A549 treated with RU486 at 1 μM for 4 hours (cell line): ENCODE measurements around the gene OR10X1. TPM values are rescaled to one million over a fixed set of nuclear protein-coding genes. Genes with fewer than 3 reads are reported as not detected.

ENCODE experiments used
- total RNA-seq: library from RNA; stranded (reverse); fragments of 200-300 nt; extraction: Qiagen RNA extraction; gene quantifications from 5 replicates; pipeline ENCODE4 v1.2.3, GENCODE V29; 2022; ENCODE audit warnings: low read depth

The OR10X1 gene, protein sequence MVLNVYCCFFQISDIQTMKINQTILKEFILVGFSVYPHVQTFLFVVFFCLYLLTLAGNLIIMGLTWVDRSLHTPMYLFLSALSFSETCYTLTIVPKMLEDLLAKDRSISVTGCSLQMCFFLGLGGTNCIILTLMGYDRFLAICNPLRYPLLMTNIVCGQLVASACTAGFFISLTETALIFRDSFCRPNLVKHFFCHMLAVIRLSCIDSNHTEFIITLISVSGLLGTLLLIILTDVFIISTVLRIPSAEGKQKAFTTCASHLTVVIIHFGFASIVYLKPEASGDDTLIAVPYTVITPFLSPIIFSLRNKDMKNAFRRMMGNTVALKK
- total RNA-seq = not detected in 5 replicates

DNA sequence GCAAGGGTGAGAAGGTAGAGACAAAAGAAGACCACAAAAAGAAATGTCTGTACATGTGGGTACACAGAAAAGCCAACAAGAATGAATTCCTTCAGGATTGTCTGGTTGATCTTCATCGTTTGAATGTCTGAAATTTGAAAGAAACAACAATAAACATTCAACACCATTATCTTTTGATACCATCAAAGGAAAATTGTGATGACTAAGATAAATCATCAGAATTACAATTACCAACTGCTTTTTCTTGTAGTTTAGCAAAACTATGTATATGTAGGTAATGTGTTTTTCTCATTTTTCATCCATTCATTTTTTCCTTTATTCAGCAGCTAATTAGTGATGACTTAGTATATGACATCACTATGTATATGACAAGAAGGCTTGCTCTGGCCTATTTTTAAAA lies at the start of gene OR10X1:
Gene OR10X1, minus strand, starts transcription at position 167 of the 400 bp plus-strand sequence. Its CDS starts 0 bp downstream, at position 167.

DNA sequence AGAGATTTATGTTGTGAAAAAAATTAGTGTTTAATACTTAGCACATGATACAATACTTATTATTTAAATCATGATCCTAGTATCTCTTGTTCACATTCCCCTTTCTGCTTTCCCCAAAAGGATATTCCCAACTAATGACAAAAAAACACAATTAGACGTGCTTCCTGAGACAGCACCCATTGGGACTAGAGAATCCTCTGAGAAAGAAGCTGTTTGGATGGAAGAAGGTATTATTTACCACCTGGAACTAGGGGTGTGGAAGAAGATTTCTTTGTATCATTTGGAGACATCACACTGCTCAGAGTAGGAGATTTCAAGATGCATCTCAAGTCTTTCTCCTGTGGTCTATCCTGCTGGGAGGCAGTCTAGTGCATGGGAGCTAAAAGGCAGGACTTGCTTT lies 25.3 kb upstream of the OR10X1 start, which contains the start of gene OR10Z1:
Gene OR10Z1, plus strand, starts transcription at position 301 of the 400 bp plus-strand sequence. CDS start 1,171 bp downstream, outside the sequence.

DNA sequence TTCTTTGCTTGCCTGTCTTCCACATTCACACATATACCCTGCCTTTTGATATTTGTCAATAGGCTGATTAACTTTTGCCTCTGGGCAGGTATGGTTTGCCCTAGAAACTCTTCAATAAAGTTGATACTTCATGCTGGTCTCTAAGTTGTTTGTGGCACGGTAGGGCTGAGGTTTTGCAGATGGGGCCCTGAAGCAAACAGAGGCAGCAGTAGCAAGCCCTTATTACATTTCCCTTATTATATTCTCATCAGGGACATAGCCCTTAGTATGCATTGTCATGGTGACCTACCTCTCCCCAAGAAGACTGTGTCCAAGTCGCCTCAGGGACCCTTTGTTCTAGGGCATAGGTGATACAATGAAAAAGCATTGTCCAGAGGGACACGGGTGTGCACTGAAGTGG lies 9.2 kb downstream of the OR10X1 start, which contains the start of gene OR6P1:
Gene OR6P1, minus strand, starts transcription at position 101 of the 400 bp plus-strand sequence. CDS start 6,976 bp downstream, outside the sequence.

DNA sequence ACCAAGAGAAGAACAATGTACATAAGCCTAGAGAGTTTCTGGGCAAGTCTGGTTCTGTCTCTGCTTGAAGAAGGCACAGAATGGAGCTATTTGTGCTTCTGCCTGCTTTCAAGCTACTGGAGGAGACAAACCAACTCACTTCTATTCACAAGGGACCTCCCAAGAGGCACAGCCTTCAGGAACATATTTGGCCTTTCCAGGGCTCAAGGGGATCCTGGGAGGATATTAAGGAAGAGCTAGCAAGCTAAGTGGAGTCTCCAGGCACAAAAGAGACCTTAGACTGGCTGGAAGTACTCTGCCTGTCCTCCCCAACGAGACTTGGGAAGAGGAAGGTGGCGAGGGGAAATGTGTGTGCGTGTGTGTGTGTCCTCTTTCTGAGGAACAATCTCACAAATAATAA lies 25.3 kb downstream of the OR10X1 start, which contains the start of gene OR6Y1:
Gene OR6Y1, minus strand, starts transcription at position 54 of the 400 bp plus-strand sequence. CDS start 6,300 bp downstream, outside the sequence.

Other genes with a start within 250 kb of the OR10X1 start
- gene CD1B, start 248.4 kb downstream of the OR10X1 start, total RNA-seq = not detected in 5 replicates
- gene CD1E, start 226.0 kb downstream of the OR10X1 start, total RNA-seq = not detected in 5 replicates
- gene OR10T2, start 180.4 kb downstream of the OR10X1 start, total RNA-seq = not detected in 5 replicates
- not detected in 5 replicates for gene OR10K2, start 153.7 kb downstream of the OR10X1 start, total RNA-seq
- not detected in 5 replicates for gene OR10K1, start 118.1 kb downstream of the OR10X1 start, total RNA-seq
- gene OR10R2, start 107.7 kb downstream of the OR10X1 start, total RNA-seq = not detected in 5 replicates
- not detected in 5 replicates for gene OR6Y1, start 25.5 kb downstream of the OR10X1 start, total RNA-seq
- gene OR6P1, start 9.3 kb downstream of the OR10X1 start, total RNA-seq = not detected in 5 replicates
- not detected in 5 replicates for gene OR10Z1, start 25.4 kb upstream of the OR10X1 start, total RNA-seq
- not detected in 5 replicates for gene SPTA1, start 106.8 kb upstream of the OR10X1 start, total RNA-seq
- gene OR6K2, start 120.8 kb upstream of the OR10X1 start, total RNA-seq = not detected in 5 replicates
- gene OR6K3, start 140.8 kb upstream of the OR10X1 start, total RNA-seq = not detected in 5 replicates
- not detected in 5 replicates for gene OR6K6, start 174.8 kb upstream of the OR10X1 start, total RNA-seq
- gene OR6N1, start 192.3 kb upstream of the OR10X1 start, total RNA-seq = not detected in 5 replicates
- not detected in 5 replicates for gene OR6N2, start 201.3 kb upstream of the OR10X1 start, total RNA-seq